ENCODE data around the gene TMSB15B.

GRCh38 chrX:103932133-103932532, 30.3 kb upstream of the TMSB15B start:
- no peak for TF ChIP-seq EZH2 (IDR thresholded peaks at IDR 0.05; ENCODE audit: borderline replicate concordance, insufficient read depth, low read length, poor library complexity, severe bottlenecking)
- no peak for TF ChIP-seq REST (IDR thresholded peaks at IDR 0.05; ENCODE audit: borderline replicate concordance)
- no peak for TF ChIP-seq CTCF (IDR thresholded peaks at IDR 0.05; ENCODE audit: poor library complexity, severe bottlenecking)
- no peak for TF ChIP-seq POLR2AphosphoS5 (IDR thresholded peaks at IDR 0.05)

Data from neural cell (in vitro differentiated cells).